CD4-positive, CD25-positive, alpha-beta regulatory T cell (primary cell): Measurements from ENCODE around the gene MCTP1. TPM values are rescaled to one million over a fixed set of nuclear protein-coding genes. Genes with fewer than 3 reads are reported as not detected.

Experiments
- ATAC-seq, 2 donors: fragments of 150-1000 bp; cut with Tn5 transposase; one replicate each; pipeline ENCODE4 v1.10.0; 2021; ENCODE audit warnings: low read depth in 2 of 2, moderate number of reproducible peaks in 2 of 2, moderate library complexity in 1 of 2
- DNase-seq, 3 donors: peaks; one replicate each; pipeline versions ENCODE4 v3.0.0 to v3.0.0-alpha.2; 2012 to 2022; ENCODE audit warnings: mixed read lengths in 1 of 3
- H3K27ac ChIP-seq: one replicate; pipeline ENCODE4 v1.7.0; 2013; ENCODE audit warnings: mild to moderate bottlenecking, low read length; ENCODE audit not compliant: insufficient read depth, poor library complexity, severe bottlenecking
- H3K27me3 ChIP-seq: one replicate; pipeline ENCODE4 v1.7.0; 2013; ENCODE audit warnings: low read length; ENCODE audit not compliant: control insufficient read depth, insufficient read depth
- H3K36me3 ChIP-seq: one replicate; pipeline ENCODE4 v1.7.0; 2013; ENCODE audit warnings: mild to moderate bottlenecking, low read length, moderate library complexity; ENCODE audit not compliant: control insufficient read depth, insufficient read depth
- H3K4me1 ChIP-seq: 2 replicates; pipeline ENCODE4 v1.7.0; 2013; ENCODE audit warnings: mild to moderate bottlenecking, low read length; ENCODE audit not compliant: insufficient read depth, control insufficient read depth, poor library complexity, severe bottlenecking
- H3K4me3 ChIP-seq: one replicate; pipeline ENCODE4 v1.7.0; 2013; ENCODE audit warnings: low read depth, mild to moderate bottlenecking, low read length, moderate library complexity
- H3K9me3 ChIP-seq, 2 experiments: 1 replicate in 1 of 2; 2 replicates in 1 of 2; pipeline ENCODE4 v1.7.0; 2013; ENCODE audit warnings: low read length in 2 of 2, mild to moderate bottlenecking in 1 of 2, moderate library complexity in 1 of 2; ENCODE audit not compliant: control insufficient read depth in 2 of 2
- H3K27ac Mint-ChIP-seq, 3 donors: one replicate each; pipeline ENCODE4 v1.8.0; 2020 to 2022; ENCODE audit warnings: mild to moderate bottlenecking in 3 of 3, mixed read lengths in 3 of 3, moderate library complexity in 2 of 3
- H3K27me3 Mint-ChIP-seq: one replicate; pipeline ENCODE4 v1.8.0; 2022; ENCODE audit warnings: mild to moderate bottlenecking, mixed read lengths
- H3K36me3 Mint-ChIP-seq: one replicate; pipeline ENCODE4 v1.8.0; 2020; ENCODE audit warnings: mixed read lengths
- H3K4me1 Mint-ChIP-seq, 4 donors: one replicate each; pipeline ENCODE4 v1.8.0; 2020 to 2022; ENCODE audit warnings: mixed read lengths in 4 of 4, mild to moderate bottlenecking in 1 of 4
- H3K4me3 Mint-ChIP-seq, 4 donors: one replicate each; pipeline ENCODE4 v1.8.0; 2020 to 2022; ENCODE audit warnings: mild to moderate bottlenecking in 4 of 4, mixed read lengths in 4 of 4, moderate library complexity in 3 of 4
- H3K9me3 Mint-ChIP-seq, 7 donors: one replicate each; pipeline ENCODE4 v1.8.0; 2020 to 2022; ENCODE audit warnings: mixed read lengths in 7 of 7, mild to moderate bottlenecking in 3 of 7, moderate library complexity in 2 of 7
- polyA plus RNA-seq, 4 donors: library from polyadenylated mRNA; unstranded; fragments of 300-500 nt; fragmentation: Illumina TruSeq; gene quantifications; one replicate each; pipeline ENCODE4 v1.2.3, GENCODE V29; 2021
- total RNA-seq: library from RNA; stranded (reverse); gene quantifications from one replicate; pipeline ENCODE4 v1.2.3, GENCODE V29; 2022

Gene MCTP1
- total and polyA plus RNA-seq, 5 donors from 2014 or later, result 0.24 to 2.9 (median 0.76) TPM

- Mint-ChIP-seq H3K9me3 (peaks cover 0 to 5% (median 0%) of the 10 kb centered on the region in 7 donors), H3K27me3 (no peaks in the 10 kb centered on the region), H3K4me1 (no peaks in the 10 kb centered on the region), H3K27ac (no peak overlapping the region), H3K4me3 (no peak overlapping the region), H3K36me3 (no peaks in the 10 kb centered on the region)
- Histone ChIP-seq H3K9me3 (no peaks in the 10 kb centered on the region), H3K36me3 (no peaks in the 10 kb centered on the region), H3K4me3 (no peak overlapping the region), H3K27me3 (no peaks in the 10 kb centered on the region), H3K27ac (no peak overlapping the region), H3K4me1 (no peaks in the 10 kb centered on the region)
- DNase-seq (no peak), ATAC-seq (no peak)
Observed at GRCh38 chr5:95026718-95027117, 258.2 kb downstream of the MCTP1 start.

- Mint-ChIP-seq H3K27me3 (no peaks in the 10 kb centered on the region), H3K4me1 (peaks cover 0 to 4% (median 0%) of the 10 kb centered on the region in 4 donors), H3K36me3 (no peaks in the 10 kb centered on the region), H3K4me3 (no peak overlapping the region), H3K9me3 (peaks cover 0 to 4% (median 0%) of the 10 kb centered on the region in 7 donors), H3K27ac (no peak overlapping the region)
- Histone ChIP-seq H3K27ac (no peak overlapping the region), H3K4me3 (no peak overlapping the region), H3K36me3 (no peaks in the 10 kb centered on the region), H3K27me3 (no peaks in the 10 kb centered on the region), H3K9me3 (no peaks in the 10 kb centered on the region), H3K4me1 (no peaks in the 10 kb centered on the region)
- no peak for ATAC-seq
- DNase-seq, result peak in 1 of 3 donors; percentile 0
Observed at GRCh38 chr5:95022967-95023695, 261.8 kb downstream of the MCTP1 start.

DNA sequence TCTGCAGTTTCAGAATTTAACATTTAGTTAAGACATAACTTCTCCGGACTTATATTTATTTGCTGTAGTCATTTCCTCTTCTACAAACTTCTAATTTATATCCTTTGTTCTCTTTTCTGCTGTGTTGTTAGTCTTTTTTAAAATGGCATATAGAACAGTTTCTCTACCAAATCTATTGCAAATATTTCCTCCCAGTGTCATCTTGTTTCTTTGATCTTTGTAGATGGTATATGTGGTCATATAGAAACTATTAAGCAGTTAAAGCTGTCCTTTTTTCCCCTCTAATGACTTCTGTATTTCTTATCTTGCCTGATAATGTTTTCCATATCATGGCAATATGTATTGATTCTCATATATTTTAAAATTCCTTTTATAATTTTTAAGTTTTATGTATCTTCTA is 264.5 kb downstream of the MCTP1 start:
- no peak overlapping the region for H3K4me3 ChIP-seq
- Mint-ChIP-seq H3K27ac (no peak overlapping the region), H3K4me1 (peaks cover 0 to 4% (median 0%) of the 10 kb centered on the region in 4 donors), H3K9me3 (peaks cover 0 to 4% (median 0%) of the 10 kb centered on the region in 7 donors), H3K4me3 (no peak overlapping the region), H3K36me3 (no peaks in the 10 kb centered on the region), H3K27me3 (no peaks in the 10 kb centered on the region)
- H3K4me1 ChIP-seq, result no peaks in the 10 kb centered on the region
- ATAC-seq (no peak), DNase-seq (no peak)
- no peaks in the 10 kb centered on the region for H3K9me3 ChIP-seq
- no peaks in the 10 kb centered on the region for H3K36me3 ChIP-seq
- H3K27ac ChIP-seq, result no peak overlapping the region
- no peaks in the 10 kb centered on the region for H3K27me3 ChIP-seq

DNA sequence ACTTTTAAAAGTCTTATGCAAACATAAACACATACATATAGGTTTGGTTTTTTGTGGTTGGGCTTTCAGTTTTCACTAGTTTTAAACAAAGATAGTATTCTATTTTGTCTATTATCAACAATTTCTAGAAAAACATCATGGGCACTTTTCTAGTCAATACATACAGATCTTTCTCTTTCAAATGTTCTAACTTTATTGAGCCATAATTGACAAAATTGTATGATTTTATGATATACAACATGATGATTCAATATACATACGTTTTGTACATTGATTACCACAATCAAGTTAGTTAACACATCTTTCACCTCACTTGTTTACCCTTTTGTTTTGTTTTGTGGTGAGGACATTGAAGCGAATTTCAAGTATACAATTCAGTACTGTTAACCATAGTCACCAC is 265.9 kb downstream of the MCTP1 start:
- H3K4me1 ChIP-seq, result no peaks in the 10 kb centered on the region
- DNase-seq, result no peak
- Mint-ChIP-seq H3K4me1 (peaks cover 0 to 4% (median 0%) of the 10 kb centered on the region in 4 donors), H3K9me3 (peaks cover 0 to 4% (median 0%) of the 10 kb centered on the region in 7 donors), H3K27me3 (no peaks in the 10 kb centered on the region), H3K36me3 (no peaks in the 10 kb centered on the region), H3K27ac (no peak overlapping the region), H3K4me3 (no peak overlapping the region)
- H3K36me3 ChIP-seq, result no peaks in the 10 kb centered on the region
- no peaks in the 10 kb centered on the region for H3K9me3 ChIP-seq
- no peak overlapping the region for H3K4me3 ChIP-seq
- no peak for ATAC-seq
- H3K27me3 ChIP-seq, result no peaks in the 10 kb centered on the region
- H3K27ac ChIP-seq, result no peak overlapping the region

- Histone ChIP-seq H3K27ac (no peak overlapping the region), H3K9me3 (no peaks in the 10 kb centered on the region), H3K4me3 (no peak overlapping the region), H3K4me1 (no peaks in the 10 kb centered on the region), H3K36me3 (no peaks in the 10 kb centered on the region), H3K27me3 (no peaks in the 10 kb centered on the region)
- Mint-ChIP-seq H3K4me1 (peaks cover 0 to 4% (median 0%) of the 10 kb centered on the region in 4 donors), H3K4me3 (no peak overlapping the region), H3K27ac (no peak overlapping the region), H3K27me3 (no peaks in the 10 kb centered on the region), H3K36me3 (no peaks in the 10 kb centered on the region), H3K9me3 (peaks cover 0 to 4% (median 0%) of the 10 kb centered on the region in 7 donors)
- ATAC-seq (no peak), DNase-seq (no peak)
Observed at GRCh38 chr5:95018511-95018910, 266.4 kb downstream of the MCTP1 start.

GRCh38 chr5:95009812-95010211 is 275.1 kb downstream of the MCTP1 start:
- H3K4me3 ChIP-seq, result no peak overlapping the region
- DNase-seq (no peak), ATAC-seq (no peak)
- no peaks in the 10 kb centered on the region for H3K36me3 ChIP-seq
- Mint-ChIP-seq H3K4me1 (no peaks in the 10 kb centered on the region), H3K36me3 (no peaks in the 10 kb centered on the region), H3K27ac (peak overlapping the region in 1 of 3 donors; percentile 15), H3K27me3 (no peaks in the 10 kb centered on the region), H3K9me3 (peaks cover 0 to 5% (median 2%) of the 10 kb centered on the region in 7 donors), H3K4me3 (no peak overlapping the region)
- no peaks in the 10 kb centered on the region for H3K27me3 ChIP-seq
- no peak overlapping the region for H3K27ac ChIP-seq
- no peaks in the 10 kb centered on the region for H3K4me1 ChIP-seq
- no peaks in the 10 kb centered on the region for H3K9me3 ChIP-seq

- no peak overlapping the region for H3K4me3 ChIP-seq
- ATAC-seq (no peak), DNase-seq (no peak)
- H3K27ac Mint-ChIP-seq, result no peak overlapping the region
- H3K27me3 ChIP-seq, result no peaks in the 10 kb centered on the region
- no peaks in the 10 kb centered on the region for H3K4me1 ChIP-seq
- H3K36me3 Mint-ChIP-seq, result no peaks in the 10 kb centered on the region
- H3K27me3 Mint-ChIP-seq, result no peaks in the 10 kb centered on the region
- no peaks in the 10 kb centered on the region for H3K4me1 Mint-ChIP-seq
- peaks cover 0 to 7% of the 10 kb centered on the region in 2 experiments for H3K9me3 ChIP-seq
- no peaks in the 10 kb centered on the region for H3K36me3 ChIP-seq
- H3K9me3 Mint-ChIP-seq, result peaks cover 0 to 16% (median 4%) of the 10 kb centered on the region in 7 donors
- H3K4me3 Mint-ChIP-seq, result no peak overlapping the region
- H3K27ac ChIP-seq, result no peak overlapping the region
Observed at GRCh38 chr5:95007921-95008597, 276.8 kb downstream of the MCTP1 start.
